GM21786 (cell line): ENCODE measurements around the gene RSBN1.
"Not testable (repeated sequence)": the region's sequence is repeated elsewhere in the genome, so short reads cannot be mapped to it uniquely, and the experiment has no call there.

Source experiments
- ATAC-seq: cut with Tn5 transposase; IDR thresholded peaks from one replicate; pipeline ENCODE4 v1.9.1; 2021; ENCODE audit not compliant: unreplicated experiment

The RSBN1 gene

DNA sequence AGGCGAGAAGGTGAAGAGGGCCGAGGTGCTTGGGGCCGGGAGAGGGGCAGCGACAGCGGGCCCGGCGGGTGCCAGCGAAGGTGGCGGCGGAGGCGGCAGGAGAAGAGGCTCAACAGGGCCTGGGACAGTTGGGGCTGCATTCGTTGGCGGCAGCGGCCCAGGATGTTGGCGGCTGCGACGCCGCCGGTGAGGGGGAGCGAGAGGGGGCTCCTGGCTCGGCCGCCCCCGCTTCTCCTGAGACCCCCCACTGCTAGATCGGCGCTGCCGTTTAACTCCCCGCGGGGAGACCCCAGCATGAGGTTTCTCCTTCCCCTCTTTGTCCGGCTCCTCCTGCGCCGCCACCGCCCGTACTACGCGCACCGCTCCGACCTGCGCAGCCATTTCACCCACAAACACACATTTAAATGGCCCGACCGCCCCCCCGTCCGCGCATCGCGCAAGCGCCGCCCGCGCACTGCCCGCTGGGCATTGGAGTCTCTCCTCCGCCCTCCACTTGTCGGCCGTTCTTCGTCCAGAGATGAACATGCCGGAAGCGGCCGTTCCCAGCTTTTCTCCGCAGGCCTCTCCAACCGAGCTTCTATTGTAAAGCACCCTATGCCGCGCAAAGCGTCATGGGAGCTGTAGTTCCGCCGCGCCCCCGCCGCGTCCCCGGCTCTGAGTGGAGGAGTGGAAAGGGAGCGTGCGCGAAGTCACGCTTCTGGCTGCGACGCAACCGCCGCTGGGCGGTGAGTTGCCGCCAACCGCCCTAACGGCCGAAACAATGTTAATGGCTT lies at the start of gene RSBN1:
RSBN1 (minus strand) TSS at position 589 of the 773 bp plus-strand sequence; CDS start at position 525, 64 bp downstream.
- peak; percentile 91 for ATAC-seq

DNA sequence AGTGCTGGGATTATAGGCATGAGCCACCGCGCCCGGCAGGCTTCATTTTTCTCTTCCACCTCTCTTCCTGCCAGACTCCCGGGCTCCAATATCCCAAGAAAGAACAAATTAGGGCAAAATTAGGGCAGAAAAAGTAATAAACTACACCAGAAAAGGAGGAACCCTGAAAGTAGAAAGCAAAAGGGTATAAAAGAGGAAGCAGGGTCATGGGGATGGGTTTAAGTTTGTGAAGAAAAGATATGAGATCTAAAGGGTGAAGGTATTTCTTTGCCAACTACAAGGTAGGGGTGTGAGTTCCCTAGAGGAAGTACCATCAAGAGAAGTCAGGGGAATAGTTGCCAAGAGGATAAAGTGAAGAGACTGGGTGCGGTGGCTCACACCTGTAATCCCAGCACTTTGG lies 49.4 kb upstream of the RSBN1 start:
- ATAC-seq = no peak

DNA sequence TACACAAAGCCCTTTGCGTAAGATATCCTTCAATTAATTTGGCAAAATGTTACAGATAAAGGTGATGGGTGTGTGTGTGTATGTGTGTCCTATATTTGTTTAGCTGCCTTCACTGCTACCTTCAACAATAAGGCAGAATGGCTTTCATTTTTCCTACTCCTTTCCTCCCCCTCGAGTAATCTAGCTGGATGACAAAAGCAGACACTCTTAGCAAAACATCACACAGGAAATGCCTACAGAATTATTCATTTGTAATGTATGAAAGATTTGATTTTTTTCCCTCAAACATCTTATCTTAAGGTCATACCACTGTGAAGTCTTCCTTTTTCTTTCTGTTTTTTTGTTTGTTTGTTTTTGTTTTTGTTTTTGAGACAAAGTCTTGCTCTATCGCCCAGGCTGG lies 48.6 kb upstream of the RSBN1 start:
- ATAC-seq = no peak

DNA sequence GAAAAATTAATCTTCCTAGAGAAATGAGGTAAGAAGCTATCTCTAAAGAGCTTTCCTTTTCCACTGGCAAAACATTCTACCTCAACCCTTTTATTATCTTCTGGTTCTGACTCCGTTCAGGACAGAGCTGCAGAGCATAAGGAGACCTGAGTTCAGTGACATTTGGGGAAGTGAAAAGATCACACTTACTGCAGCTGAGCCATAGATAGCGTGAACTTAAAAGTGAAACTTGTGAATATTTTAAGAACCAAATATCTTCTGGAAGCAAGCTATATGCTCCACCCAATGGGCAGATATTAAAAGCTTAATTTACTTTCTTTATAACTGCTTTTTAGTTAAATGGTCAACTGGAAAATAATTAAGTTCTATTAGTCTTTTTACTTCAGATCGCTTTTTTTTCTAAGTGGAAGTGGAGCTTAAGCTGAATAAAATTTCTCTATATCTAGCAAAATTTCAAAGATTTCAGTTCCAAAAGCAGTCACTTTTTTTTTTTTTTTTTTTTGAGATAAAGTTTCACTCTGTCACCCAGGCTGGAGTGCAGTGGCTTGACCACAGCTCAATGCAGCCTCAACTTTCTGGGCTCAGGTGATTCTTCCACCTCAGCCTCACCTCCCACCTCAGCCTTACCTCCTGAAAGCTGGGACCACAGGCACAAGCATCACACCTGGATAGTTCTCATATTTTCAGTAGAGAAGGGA lies 47.4 kb upstream of the RSBN1 start:
- peak; percentile 87 for ATAC-seq

DNA sequence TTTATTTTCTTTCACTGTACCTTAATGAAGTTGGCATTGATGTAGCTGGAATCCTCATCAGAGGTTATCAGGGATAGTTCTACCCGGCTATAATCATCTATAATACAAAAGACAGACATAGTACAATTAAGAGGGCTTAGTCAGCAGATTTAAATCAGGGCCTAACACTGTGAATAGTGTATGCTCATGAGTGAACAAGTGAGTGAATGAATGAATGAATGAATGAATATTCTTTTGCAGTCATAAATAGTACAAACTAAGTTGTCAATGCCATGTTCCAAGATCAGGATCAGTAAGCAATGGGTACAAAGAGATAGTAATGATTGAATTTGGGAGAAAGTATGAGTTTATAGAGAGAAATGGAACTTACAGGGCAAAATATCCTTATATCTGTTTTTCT lies 46.7 kb upstream of the RSBN1 start:
- ATAC-seq = no peak

DNA sequence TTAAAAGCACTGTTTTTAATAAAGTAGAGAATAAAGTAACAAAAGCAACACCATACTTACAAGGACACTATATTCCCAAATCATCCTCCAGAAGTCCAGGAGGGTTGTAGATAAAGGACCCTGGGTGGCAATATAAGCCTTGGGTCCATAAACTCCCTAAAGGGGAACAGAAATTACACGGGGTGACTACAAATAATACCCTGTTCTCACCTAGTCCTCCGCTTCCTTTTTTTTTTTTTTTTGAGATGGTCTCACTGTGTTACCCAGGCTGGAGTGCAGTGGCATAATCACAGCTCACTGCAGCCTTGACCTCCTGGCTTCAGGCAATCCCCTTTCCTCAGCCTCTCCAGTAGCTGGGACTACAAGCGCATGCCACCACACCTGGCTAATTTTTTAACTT lies 46.1 kb upstream of the RSBN1 start:
- ATAC-seq = peak; percentile 39

DNA sequence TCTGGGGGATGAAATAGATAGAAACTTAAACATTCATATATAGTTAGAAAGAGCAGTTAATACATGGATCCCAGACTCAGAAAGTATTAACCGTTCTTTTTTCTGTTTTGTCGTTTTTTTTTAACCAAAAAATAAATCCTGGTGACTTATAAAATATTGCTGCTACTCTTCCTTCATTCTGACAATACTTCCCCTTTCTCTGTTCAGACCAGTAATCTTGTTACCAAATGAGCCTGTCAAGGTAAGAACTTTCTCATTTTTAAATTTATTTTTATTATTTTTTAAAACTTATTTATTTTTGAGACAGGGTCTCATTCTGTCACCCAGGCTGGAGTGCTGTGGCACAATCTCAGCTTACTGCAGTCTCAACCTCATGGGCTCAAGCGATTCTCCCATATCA lies 45.5 kb upstream of the RSBN1 start:
- no peak for ATAC-seq

DNA sequence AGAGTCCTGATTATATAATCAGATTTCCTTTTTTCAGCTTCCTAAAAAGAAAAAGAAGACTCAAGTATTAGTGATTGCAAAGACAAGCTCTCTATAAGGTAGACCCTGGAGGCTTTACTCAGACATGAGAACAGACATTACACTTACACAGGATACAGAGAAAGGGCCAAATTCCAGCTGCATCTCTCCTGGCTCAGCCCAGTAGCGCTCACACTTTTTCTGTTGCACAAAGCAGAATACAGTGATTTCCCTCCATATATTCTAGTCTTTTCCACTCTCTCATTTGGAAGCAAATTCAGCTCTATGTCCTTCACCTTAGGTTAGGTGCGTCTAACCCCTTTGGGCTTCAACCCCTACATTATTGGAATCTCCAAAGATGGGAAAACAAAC lies 44.1 kb upstream of the RSBN1 start:
- ATAC-seq = no peak

DNA sequence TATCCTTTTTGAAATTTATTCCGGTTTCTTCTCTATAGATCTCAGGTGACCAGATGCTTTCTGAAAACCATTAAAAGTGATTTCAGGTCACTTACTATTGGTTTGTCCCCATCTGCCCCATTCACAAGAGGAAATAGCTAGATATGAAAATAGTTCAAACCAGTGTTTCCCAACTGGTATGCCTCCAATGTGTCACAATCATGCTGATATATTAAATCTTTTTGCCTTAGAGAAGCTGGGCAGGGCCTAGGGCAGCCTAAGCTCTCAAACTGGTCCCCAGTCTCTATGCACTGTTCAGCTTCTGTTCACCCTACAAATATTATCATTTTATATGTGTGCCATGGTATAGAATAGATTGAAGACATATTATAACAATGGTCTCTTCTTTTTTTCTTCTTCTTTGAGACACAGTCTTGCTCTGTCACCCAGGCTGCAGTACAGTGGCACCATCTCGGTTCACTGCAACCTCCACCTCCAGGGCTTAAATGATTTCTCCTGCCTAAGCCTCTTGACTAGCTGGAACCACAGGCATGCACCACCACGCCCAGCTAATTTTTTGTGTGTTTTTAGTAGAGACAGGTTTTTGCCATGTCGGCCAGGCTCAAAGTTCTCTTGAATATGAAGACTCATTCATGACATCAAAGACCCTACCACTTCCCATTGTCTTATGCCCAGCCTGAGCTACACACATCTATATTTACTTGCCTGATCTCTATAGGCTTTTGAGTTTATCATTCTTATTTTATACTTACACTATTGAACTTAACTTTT lies 43.5 kb upstream of the RSBN1 start:
- ATAC-seq = no peak

DNA sequence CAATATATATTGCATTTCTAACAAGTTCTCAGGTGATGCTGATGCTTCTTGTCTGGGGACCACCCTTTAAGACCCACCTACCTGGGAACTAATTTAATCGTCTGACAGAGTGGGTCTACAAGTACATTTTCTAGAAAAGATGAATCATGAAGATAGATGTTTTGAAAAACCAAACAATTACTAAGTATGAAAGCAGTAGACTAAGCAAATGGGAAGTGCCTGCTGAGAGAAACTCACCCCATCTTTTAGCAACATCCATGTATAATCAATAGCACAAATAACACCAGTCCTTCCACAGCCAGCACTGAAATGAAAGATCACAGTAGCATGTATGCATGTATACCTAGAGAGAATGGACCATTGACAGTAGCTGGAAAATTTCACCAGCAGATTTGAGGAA lies 42.0 kb upstream of the RSBN1 start:
- no peak for ATAC-seq

DNA sequence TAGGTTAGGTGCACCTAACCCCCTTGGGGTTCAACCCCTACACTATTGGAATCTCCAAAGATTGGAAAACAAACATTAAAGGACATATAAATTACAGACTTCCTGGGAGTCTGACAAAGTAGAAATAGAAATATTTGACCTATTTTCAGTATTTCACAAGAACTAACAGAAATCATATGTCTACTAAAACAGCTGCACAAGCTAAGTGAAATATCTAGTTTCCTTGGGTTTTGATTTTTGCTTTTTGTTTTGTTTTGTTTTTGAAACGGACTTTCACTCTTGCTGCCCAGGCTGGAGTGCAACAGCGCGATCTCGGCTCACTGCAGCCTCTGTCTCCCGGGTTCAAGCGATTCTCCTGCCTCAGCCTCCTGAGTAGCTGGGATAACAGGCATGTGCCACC lies 40.4 kb upstream of the RSBN1 start:
- not testable (repeated sequence) for ATAC-seq

DNA sequence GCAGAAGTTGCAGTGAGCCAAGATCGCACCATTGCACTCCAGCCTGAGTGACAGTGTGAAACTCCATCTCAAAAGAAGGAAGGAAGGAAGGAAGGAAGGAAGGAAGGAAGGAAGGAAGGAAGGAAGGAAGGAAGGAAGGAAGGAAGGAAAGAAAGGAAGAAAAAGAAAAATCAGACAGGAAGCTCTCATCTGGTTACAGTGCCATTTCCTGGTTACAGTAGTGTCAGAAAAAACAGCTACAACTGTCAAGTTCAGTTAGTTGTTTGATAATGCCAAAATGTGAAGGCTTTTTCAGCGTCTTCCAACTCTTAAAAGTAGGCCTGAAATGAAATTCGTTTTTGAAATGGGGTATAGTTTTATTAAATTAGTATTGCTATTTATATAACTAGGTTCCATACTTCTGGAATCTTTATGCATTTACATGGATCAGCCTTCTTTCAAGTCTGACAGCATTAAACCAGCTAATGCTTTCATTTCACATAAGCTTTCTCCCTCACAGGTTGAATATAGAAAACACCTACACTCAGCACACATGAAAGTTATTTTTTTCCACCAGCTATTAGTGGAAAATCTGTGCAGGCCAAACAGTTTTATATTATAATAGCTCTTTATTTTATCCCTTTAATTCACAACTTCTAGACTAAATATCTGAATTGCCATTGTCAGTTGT lies 38.0 kb upstream of the RSBN1 start:
- no peak for ATAC-seq

DNA sequence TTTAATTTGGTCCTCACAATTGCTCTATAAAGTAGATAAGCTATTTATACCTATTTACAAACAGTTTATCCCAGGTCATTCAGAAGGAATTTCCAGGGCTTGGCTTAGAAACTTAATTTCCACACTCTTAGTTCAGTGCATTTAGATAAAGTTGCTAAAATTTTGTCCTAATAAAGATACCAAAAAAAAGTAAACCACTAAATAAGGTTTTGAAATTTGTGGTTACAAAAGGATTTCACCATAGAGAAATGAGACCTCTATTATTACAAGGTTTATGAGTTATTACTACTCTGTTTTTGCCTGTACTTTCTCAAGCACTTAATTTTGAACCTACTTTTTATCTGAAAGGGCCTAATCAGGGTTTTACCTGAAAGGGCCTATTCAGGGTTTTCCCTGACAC lies 36.8 kb upstream of the RSBN1 start:
- ATAC-seq = no peak

DNA sequence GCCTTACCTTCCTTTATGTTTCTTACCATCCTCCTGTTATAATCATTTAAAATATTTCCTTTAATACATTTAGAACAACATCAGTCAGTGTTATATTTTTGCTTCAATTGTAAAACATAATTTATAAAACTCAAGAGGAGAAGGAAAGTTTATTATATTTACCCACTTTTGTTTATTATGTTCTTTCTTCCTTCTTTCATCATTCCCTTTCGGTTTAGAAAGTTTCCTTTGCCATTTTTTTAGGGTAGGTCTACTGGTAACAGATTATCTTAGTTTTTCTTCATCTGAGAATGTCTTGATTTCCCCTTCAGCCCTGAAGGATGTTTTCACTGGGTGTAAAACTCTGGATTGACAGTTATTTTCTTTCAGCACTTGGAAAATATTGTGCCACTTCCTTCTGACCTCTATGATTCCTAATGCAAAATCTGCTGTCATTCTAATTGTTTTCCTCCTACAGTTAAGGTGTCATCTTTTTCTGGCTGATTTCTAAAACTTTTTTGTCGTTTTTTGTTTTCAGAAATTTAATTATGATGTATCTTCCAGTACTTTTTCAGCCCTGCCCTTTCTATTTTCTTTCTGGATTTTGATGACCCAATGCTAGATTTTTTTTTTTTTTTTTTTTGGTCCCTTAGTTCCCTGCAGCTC lies 34.2 kb upstream of the RSBN1 start:
- ATAC-seq = no peak

DNA sequence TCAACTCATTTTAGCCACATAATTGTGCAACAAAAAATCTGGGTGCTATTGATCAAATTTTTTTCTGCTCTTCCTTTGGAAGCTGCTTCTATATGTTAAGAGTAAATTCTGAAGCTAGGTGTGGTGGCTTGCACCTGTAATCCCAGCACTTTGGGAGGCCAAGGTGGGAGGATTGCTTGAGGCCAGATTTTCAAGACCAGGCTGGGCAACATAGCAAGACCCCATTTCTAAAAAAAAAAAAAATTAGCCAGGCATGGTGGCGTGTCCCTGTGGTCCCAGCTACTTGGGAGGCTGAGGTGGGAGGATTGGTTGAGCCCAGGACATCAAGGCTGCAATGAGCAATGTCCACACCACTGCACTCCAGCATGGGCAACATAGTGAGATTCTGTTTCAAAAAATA lies 24.3 kb upstream of the RSBN1 start:
- ATAC-seq = no peak

DNA sequence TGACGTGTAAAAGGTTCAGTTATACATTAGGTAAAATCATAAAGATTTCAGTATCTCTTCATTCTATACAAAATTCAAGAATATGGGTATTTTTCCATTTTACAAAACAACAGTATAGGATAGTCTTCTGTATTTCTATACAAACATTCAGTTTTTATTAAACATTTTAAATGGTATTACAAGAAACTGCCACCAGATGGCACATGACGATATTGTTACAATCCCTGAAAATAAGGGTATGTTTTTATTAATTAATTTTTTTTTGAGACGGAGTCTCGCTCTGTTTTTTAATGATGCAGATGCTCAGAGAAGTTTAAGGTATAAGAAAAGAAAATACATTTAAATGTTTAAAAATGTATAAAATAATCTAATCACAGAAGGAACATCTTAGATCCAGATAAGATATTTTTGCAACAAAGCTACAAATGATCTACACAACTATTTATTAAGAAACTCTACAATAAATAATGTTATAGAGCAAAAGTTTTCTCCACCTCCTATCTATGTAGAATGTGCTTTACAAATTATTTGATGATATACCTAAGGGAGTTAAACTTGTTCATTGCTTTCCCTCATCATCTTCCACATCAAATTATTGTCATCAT lies 23.5 kb upstream of the RSBN1 start:
- no peak for ATAC-seq

DNA sequence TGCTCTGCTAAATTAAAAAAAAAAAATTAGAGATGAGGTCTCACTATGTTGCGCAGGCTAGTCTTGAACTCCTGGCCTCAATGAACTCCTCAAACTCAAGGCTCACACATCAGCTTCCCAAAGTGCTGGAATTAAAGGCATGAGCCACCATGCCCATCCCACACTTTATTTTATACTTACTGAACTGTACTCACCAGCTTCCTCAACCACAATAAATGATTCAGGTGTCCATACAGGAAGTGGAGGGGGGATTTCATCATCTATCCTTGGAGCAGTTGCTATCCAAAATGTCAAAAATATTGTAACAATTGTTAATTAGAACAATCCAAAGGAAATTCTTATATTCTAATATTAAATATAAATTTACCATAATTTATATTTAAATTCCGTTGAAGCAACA lies 22.4 kb upstream of the RSBN1 start:
- no peak for ATAC-seq

DNA sequence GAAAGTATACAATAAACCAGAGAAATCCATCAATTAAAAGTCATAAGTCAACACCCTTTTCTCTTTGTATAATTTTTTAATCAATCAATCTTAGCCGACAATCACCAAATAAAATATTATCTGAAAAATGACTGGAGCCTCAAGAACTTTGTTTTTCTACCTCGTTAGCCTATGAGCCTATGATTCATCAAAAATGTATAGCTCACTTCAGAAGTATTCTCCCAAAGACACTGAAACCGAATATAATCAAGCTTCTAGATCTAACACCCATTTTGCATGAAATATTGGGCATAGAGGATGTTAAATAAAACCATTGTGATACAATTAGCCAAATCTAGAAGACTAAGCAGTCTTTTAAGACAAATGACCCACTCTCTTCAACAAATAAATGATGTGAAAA lies 17.8 kb upstream of the RSBN1 start:
- no peak for ATAC-seq

DNA sequence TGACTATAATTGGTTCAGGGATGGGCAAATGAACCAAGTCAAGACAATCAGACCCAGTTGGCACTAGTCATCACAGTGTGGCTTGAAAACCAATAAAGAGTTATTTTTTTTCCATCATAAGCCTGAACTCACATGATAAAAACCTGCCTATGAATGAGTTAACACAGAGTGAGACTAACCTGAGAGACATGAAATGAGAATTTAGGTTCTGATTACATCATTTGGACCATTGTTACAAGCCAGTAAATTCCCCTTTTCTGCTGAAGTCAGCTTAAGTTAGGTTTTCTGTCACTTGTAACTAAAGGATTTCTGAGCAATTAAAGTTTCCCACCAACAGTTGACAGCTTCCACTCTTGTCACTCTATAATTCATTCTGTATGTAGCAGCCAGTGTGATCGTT lies 9.6 kb upstream of the RSBN1 start:
- no peak for ATAC-seq

DNA sequence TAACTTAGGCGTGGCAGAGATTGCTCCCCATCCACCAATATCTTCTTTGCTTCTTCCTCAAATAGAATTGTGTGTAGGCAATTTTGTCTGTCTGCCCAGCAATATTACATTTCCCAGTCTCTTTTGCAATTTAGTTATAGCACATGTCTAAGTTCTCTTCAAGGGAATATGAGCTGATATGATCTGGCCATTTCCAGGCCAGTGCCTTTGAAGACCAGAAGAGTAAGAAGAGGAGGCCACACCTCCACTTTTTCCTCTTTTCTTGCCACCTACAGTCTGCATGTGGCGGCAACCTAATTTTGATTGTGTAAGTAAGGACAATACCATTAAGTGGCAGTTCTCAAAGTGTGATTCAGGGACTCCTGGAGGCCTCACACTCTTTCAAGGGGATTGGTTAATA lies 6.3 kb upstream of the RSBN1 start:
- ATAC-seq = no peak

DNA sequence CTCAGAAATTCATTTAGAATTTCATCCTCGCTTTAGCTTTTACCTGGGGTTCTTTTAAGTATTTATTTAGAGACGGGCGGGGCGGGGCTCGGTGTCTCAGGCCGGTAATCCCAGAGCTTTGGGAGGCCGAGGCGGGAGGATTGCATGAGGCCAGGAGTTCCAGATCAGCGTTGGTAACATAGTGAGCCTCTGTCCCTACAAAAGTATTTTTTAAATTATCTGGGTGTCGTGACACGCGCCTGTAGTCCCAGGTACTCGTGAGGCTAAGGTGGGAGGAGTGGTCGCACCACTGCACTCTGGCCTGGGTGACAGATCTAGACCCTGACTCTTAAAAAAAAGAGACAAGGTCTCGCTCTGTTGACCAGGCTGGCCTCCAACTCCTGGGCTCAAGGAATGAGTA lies 942 bp upstream of the RSBN1 start:
- ATAC-seq = no peak
